Endothelial cell of umbilical vein (primary cell): ENCODE results near the gene VPREB3. TPM values are rescaled to one million over a fixed set of nuclear protein-coding genes. Genes with fewer than 3 reads are reported as not detected.

Source experiments
- BruUV-seq: library from RNA; stranded (reverse); fragments of 400-500 nt; replicated peaks from 2 replicates; lab custom pipeline; 2021; lab: Mats Ljungman, UMichigan
- CTCF ChIA-PET: fragments of 300-600, 350-600 bp; sonication (Branson Sonifier 250); formaldehyde crosslinking; loops from one replicate; lab custom pipeline; 2021; ENCODE audit warnings: antibody characterized with exemption, inconsistent platforms; lab: Charles Lee
- POLR2A ChIA-PET: fragments of 300-600, 350-600 bp; sonication (Branson Sonifier 250); formaldehyde crosslinking; loops from one replicate; lab custom pipeline; 2021; ENCODE audit warnings: antibody characterized with exemption, inconsistent platforms; lab: Charles Lee
- DNase-seq: peaks from one replicate; pipeline ENCODE4 v3.0.0-alpha.2; 2011; ENCODE audit warnings: low read depth, low spot score
- FAIRE-seq: peaks from 2 replicates; lab custom pipeline; 2011; peaks lifted over from hg19 to GRCh38; lab: Jason Lieb, UNC
- H2AFZ ChIP-seq: 2 replicates; pipeline ENCODE4 v1.6.0; 2012; ENCODE audit warnings: low read depth, low read length, control low read depth, inconsistent platforms
- H3K27ac ChIP-seq: 2 replicates; pipeline ENCODE4 v1.5.1; 2011; ENCODE audit warnings: low read depth, mild to moderate bottlenecking, control low read depth, low read length, moderate library complexity; ENCODE audit not compliant: insufficient read depth
- H3K27me3 ChIP-seq, 2 experiments: 2 replicates each; pipeline versions ENCODE4 v1.6.0 to v1.6.1; 2011; ENCODE audit warnings: low read length in 2 of 2, mixed read lengths in 1 of 2; ENCODE audit not compliant: control insufficient read depth in 2 of 2, insufficient read depth in 2 of 2
- H3K36me3 ChIP-seq, 2 experiments: 2 replicates in 1 of 2; 3 replicates in 1 of 2; pipeline ENCODE4 v1.5.1; 2011; ENCODE audit warnings: low read length in 2 of 2, mild to moderate bottlenecking in 1 of 2, moderate library complexity in 1 of 2; ENCODE audit not compliant: control insufficient read depth in 2 of 2, insufficient read depth in 2 of 2; ENCODE audit errors: extremely low read depth in 1 of 2
- H3K4me1 ChIP-seq: 3 replicates; pipeline ENCODE4 v1.5.1; 2011; ENCODE audit warnings: mild to moderate bottlenecking, low read length; ENCODE audit not compliant: control insufficient read depth, insufficient read depth; ENCODE audit errors: extremely low read depth
- H3K4me2 ChIP-seq: 2 replicates; pipeline ENCODE4 v1.6.1; 2011; ENCODE audit warnings: low read length, control low read depth, mixed read lengths; ENCODE audit not compliant: insufficient read depth
- H3K4me3 ChIP-seq, 3 experiments: fragments of 200-600 bp in 1 of 3; sonication (generic), shearing (Covaris generic) in 1 of 3; replicated peaks in 1 of 3; 2 replicates each; pipeline ENCODE4 v1.5.1; 2011 to 2016; ENCODE audit warnings: control low read depth in 3 of 3, low read length in 3 of 3, mild to moderate bottlenecking in 2 of 3, inconsistent platforms in 1 of 3, low read depth in 1 of 3, moderate library complexity in 1 of 3; ENCODE audit not compliant: insufficient read depth in 1 of 3
- H3K79me2 ChIP-seq: 2 replicates; pipeline ENCODE4 v1.6.0; 2012; ENCODE audit warnings: low read length, inconsistent platforms; ENCODE audit not compliant: control insufficient read depth, insufficient read depth
- H3K9ac ChIP-seq: replicated peaks from 2 replicates; pipeline ENCODE3; 2011; ENCODE audit warnings: low read length, control low read depth; ENCODE audit not compliant: insufficient read depth; ENCODE audit errors: extremely low read depth
- H3K9me1 ChIP-seq: replicated peaks from 3 replicates; pipeline ENCODE4 v1.6.0; 2011; ENCODE audit warnings: mild to moderate bottlenecking, low read length; ENCODE audit not compliant: control insufficient read depth, insufficient read depth; ENCODE audit errors: extremely low read depth
- H3K9me3 ChIP-seq: replicated peaks from 2 replicates; pipeline ENCODE4 v1.5.1; 2012; ENCODE audit warnings: low read length, inconsistent platforms; ENCODE audit not compliant: control insufficient read depth, insufficient read depth
- H4K20me1 ChIP-seq: replicated peaks from 2 replicates; pipeline ENCODE3; 2011; ENCODE audit warnings: mild to moderate bottlenecking, low read length; ENCODE audit not compliant: control insufficient read depth, insufficient read depth; ENCODE audit errors: extremely low read depth
- EZH2 ChIP-seq: IDR thresholded peaks from 2 replicates; pipeline ENCODE4 v1.6.1; 2012; ENCODE audit warnings: borderline replicate concordance, low read depth, mild to moderate bottlenecking, moderate library complexity, low read length, inconsistent platforms; ENCODE audit not compliant: severe bottlenecking
- FOS ChIP-seq: IDR thresholded peaks from 2 replicates; pipeline ENCODE4 v1.6.1; 2011; ENCODE audit warnings: mild to moderate bottlenecking, low read length, moderate library complexity, borderline replicate concordance; ENCODE audit not compliant: insufficient read depth
- GATA2 ChIP-seq: IDR thresholded peaks from 2 replicates; pipeline ENCODE4 v1.7.0; 2011; ENCODE audit warnings: low read depth, mild to moderate bottlenecking, moderate library complexity, mixed read lengths, low read length; ENCODE audit not compliant: insufficient read length, insufficient read depth
- JUN ChIP-seq: IDR thresholded peaks from 2 replicates; pipeline ENCODE4 v1.6.1; 2011; ENCODE audit warnings: borderline replicate concordance, low read depth; ENCODE audit not compliant: insufficient read length, insufficient read depth
- MYC ChIP-seq: IDR thresholded peaks from one replicate; pipeline ENCODE4 v1.6.1; 2011; ENCODE audit warnings: mild to moderate bottlenecking, low read depth, low read length
- POLR2A ChIP-seq: IDR thresholded peaks from 2 replicates; pipeline ENCODE4 v1.6.1; 2012; ENCODE audit warnings: low read depth, mild to moderate bottlenecking, control low read depth, low read length
- POLR2AphosphoS5 ChIP-seq: IDR thresholded peaks from 2 replicates; pipeline ENCODE4 v1.6.1; 2012; ENCODE audit warnings: low read depth, mild to moderate bottlenecking, control low read depth, low read length, moderate library complexity; ENCODE audit not compliant: insufficient read depth
- dilution Hi-C: fragments of 300-500 bp; cut with MboI; formaldehyde crosslinking; loops from one replicate; pipeline ENCODE4 v1.15.0; 2019; ENCODE audit warnings: low sequenced_read_pairs; ENCODE audit not compliant: extremely low pct_ligation_motif_present
- intact Hi-C: fragments of 100-400 bp; cut with micrococcal nuclease; formaldehyde crosslinking; loops from one replicate; pipeline ENCODE4 v1.10.0; 2022
- polyA plus RNA-seq, 4 experiments: library from polyadenylated mRNA; depleted of rRNA in 3 of 4; stranded (reverse) in 3 of 4; unstranded in 1 of 4; fragments of >200 nt; gene quantifications; 2 replicates each; pipeline versions ENCODE4 v1.2.1 to v1.2.3, GENCODE V29; 2011 to 2012; ENCODE audit warnings: missing spikeins in 1 of 4
- total RNA-seq: library from RNA; stranded (reverse); gene quantifications from 2 replicates; pipeline ENCODE4 v1.2.3, GENCODE V29; 2021
- TF ChIP-seq, protein P1 (sequence below): IDR thresholded peaks from 2 replicates; pipeline ENCODE4 v1.6.1; 2011; ENCODE audit not compliant: insufficient read depth, insufficient read length
- TF ChIP-seq, protein P2 (sequence below), 2 donors: IDR thresholded peaks; 1 replicate in 1 of 2; 2 replicates in 1 of 2; pipeline ENCODE4 v1.5.1; 2011; ENCODE audit warnings: low read length in 2 of 2, mild to moderate bottlenecking in 2 of 2, moderate library complexity in 2 of 2, control low read depth in 1 of 2, inconsistent platforms in 1 of 2, low read depth in 1 of 2; ENCODE audit not compliant: insufficient read depth in 1 of 2; ENCODE audit errors: extremely low read depth in 1 of 2

VPREB3 gene
- total and polyA plus RNA-seq, 2 donors (not counting 3 experiments of a cell fraction or from before 2014, with no cell fraction given): not detected

DNA sequence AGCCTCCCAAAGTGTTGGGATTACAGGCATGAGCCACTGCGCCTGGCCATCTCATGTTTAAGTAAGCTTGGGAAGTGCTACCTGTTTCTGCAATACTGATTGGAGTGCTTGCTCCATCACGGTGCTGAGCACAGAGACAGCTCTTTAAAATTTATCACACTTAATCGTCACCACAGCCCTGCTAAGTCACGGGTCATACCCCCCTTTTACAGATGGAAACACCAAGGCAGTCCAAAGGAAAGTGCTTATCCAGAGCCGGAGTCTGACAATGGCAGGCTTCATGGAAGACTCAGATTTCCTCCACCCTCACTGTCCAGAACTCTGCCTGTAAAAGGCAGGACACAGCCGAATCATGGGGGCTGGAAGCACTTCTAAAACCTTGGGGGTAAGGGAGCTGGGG is 5.8 kb upstream of the VPREB3 start:
- no peak overlapping the region for H2AFZ ChIP-seq
- DNase-seq (no peak), FAIRE-seq (no peak)
- intact Hi-C loops: no loop called here
- peaks cover 0 to 2% of the 10 kb centered on the region in 2 experiments for H3K36me3 ChIP-seq
- dilution Hi-C loops: no loop called here
- H3K79me2 ChIP-seq: no peaks in the 10 kb centered on the region
- BruUV-seq: no TSS peak
- H3K4me2 ChIP-seq: no peak overlapping the region
- H3K27ac ChIP-seq: no peak overlapping the region
- TF ChIP-seq MYC (no peak), JUN (no peak), GATA2 (no peak), FOS (no peak), POLR2A (no peak), POLR2AphosphoS5 (no peak), EZH2 (no peak)
- TF ChIP-seq, protein P1, sequence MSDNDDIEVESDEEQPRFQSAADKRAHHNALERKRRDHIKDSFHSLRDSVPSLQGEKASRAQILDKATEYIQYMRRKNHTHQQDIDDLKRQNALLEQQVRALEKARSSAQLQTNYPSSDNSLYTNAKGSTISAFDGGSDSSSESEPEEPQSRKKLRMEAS: no peak
- TF ChIP-seq, protein P2, sequence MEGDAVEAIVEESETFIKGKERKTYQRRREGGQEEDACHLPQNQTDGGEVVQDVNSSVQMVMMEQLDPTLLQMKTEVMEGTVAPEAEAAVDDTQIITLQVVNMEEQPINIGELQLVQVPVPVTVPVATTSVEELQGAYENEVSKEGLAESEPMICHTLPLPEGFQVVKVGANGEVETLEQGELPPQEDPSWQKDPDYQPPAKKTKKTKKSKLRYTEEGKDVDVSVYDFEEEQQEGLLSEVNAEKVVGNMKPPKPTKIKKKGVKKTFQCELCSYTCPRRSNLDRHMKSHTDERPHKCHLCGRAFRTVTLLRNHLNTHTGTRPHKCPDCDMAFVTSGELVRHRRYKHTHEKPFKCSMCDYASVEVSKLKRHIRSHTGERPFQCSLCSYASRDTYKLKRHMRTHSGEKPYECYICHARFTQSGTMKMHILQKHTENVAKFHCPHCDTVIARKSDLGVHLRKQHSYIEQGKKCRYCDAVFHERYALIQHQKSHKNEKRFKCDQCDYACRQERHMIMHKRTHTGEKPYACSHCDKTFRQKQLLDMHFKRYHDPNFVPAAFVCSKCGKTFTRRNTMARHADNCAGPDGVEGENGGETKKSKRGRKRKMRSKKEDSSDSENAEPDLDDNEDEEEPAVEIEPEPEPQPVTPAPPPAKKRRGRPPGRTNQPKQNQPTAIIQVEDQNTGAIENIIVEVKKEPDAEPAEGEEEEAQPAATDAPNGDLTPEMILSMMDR (IDR thresholded peaks at IDR 0.05; ENCODE audit: extremely low read depth in 1 of 2, insufficient read depth in 1 of 2, low read depth in 1 of 2, low read length in 2 of 2): no peak
- no peaks in the 10 kb centered on the region for H3K9me3 ChIP-seq
- H4K20me1 ChIP-seq: no peaks in the 10 kb centered on the region
- H3K9me1 ChIP-seq: no peaks in the 10 kb centered on the region
- ChIA-PET POLR2A (no interaction called here), CTCF (interaction anchor here (1.0 to 1.4 kb wide), 2 partner anchors 11 to 90 kb away, joined by 4 to 5 read pairs; no protein-coding TSS in a partner anchor)
- peaks cover 12% of the 10 kb centered on the region for H3K4me1 ChIP-seq
- no peak overlapping the region for H3K4me3 ChIP-seq
- H3K9ac ChIP-seq: no peak overlapping the region
- H3K27me3 ChIP-seq: no peaks in the 10 kb centered on the region
